ENCODE measurements around the gene UBASH3B. TPM values are rescaled to one million over a fixed set of nuclear protein-coding genes. Genes with fewer than 3 reads are reported as not detected.

Gene UBASH3B
- total and polyA plus RNA-seq, 11 donors, result 0.72 to 19.0 (median 1.7) TPM

DNA sequence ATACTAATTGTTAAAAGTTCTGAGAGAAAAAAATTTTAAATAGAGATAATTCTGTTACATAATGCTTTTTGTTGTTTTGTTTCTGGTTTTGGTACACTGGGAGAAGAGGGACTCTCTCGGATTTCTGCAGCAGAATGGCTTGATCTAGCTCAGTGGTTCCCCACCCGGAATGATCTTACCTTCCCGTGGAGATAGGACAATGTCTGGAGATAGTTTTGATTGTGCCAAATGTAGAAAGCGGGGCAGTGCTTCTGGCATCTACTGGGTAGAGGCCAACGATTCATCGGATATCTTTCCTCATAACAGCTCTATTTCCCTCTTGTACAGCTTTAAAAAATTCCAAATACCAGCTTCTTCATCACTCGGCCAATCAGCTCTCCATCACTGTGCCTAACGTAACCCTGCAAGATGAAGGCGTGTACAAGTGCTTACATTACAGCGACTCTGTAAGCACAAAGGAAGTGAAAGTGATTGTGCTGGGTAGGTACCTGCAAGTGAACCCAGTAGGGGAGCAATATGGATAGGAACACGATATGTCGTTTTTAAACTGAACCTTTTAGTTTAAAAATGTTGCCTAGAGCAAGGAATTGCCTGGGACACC, 195.9 kb downstream of the UBASH3B start:
- H3K9me3 ChIP-seq, result no peaks in the 10 kb centered on the region
- no peaks in the 10 kb centered on the region for H3K36me3 ChIP-seq
- peaks cover 0 to 12% (median 0%) of the 10 kb centered on the region in 12 donors for H3K4me1 ChIP-seq
- H3K27ac ChIP-seq, result no peak overlapping the region
- TF ChIP-seq POLR2A (IDR thresholded peaks at IDR 0.05), result no peak
- TF ChIP-seq, protein P1, sequence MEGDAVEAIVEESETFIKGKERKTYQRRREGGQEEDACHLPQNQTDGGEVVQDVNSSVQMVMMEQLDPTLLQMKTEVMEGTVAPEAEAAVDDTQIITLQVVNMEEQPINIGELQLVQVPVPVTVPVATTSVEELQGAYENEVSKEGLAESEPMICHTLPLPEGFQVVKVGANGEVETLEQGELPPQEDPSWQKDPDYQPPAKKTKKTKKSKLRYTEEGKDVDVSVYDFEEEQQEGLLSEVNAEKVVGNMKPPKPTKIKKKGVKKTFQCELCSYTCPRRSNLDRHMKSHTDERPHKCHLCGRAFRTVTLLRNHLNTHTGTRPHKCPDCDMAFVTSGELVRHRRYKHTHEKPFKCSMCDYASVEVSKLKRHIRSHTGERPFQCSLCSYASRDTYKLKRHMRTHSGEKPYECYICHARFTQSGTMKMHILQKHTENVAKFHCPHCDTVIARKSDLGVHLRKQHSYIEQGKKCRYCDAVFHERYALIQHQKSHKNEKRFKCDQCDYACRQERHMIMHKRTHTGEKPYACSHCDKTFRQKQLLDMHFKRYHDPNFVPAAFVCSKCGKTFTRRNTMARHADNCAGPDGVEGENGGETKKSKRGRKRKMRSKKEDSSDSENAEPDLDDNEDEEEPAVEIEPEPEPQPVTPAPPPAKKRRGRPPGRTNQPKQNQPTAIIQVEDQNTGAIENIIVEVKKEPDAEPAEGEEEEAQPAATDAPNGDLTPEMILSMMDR (IDR thresholded peaks at IDR 0.05), result no peak
- no peak overlapping the region for H3K4me3 ChIP-seq
- intact Hi-C loops (cut with DNase I), result loop anchor here in 8 of 10 donors (5.0 kb wide), 5 partner anchors 54 to 269 kb away; no protein-coding TSS in a partner anchor
- no peak for DNase-seq
- ATAC-seq, result no peak
- 81 to 85% (median 82%) methylated on average over 12 of the region's 12 CpGs for WGBS, 4 donors
- peaks cover 0 to 14% (median 0%) of the 10 kb centered on the region in 9 donors for H3K27me3 ChIP-seq

DNA sequence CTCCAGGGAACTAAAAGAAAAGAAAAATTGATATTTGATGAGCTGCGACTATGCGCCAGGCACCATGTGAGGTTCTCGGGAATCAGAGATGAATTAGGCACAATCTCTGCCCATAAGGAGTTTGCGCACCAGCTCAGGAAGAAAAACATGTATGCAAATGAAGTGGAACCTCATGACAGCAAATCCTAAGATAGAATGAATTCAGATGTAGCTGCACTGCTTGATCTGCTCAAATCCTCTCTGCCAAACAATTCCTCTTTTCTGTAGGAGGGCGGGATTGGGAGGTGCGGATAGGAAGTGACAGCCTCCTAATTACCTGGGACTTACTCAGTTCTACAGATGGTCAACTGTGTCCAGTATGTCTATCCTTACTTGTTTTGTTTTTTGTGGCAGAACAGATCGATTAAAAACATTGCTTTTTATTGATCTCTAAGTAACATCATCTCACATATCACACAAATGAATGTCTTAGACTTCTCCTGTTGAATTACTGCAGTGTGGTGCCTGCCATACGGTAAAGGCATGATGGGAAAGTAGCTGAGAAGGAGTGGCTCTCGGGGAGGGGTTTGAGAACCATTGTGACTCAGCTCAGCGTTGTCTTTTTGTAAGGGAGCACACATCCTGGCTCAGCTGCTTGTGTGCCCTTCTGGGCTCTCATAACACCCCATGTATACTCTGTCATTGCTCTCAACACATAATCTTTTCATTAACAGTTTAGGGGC, 196.7 kb downstream of the UBASH3B start:
- Histone ChIP-seq H3K9me3 (no peaks in the 10 kb centered on the region), H3K4me3 (no peak overlapping the region), H3K36me3 (no peaks in the 10 kb centered on the region), H3K27me3 (peaks cover 0 to 14% (median 0%) of the 10 kb centered on the region in 9 donors), H3K4me1 (peaks cover 0 to 18% (median 0%) of the 10 kb centered on the region in 12 donors), H3K27ac (no peak overlapping the region)
- ATAC-seq, result no peak
- intact Hi-C loops (cut with DNase I), result loop anchor here in 9 of 10 donors (2.0 to 5.0 kb wide), 7 partner anchors 51 to 270 kb away; no protein-coding TSS in a partner anchor
- no peak for TF ChIP-seq POLR2A (IDR thresholded peaks at IDR 0.05)
- TF ChIP-seq, protein P1 (IDR thresholded peaks at IDR 0.05), result no peak
- WGBS, 4 donors, result 82 to 87% (median 85%) methylated on average over 10 of the region's 10 CpGs
- DNase-seq, result no peak

DNA sequence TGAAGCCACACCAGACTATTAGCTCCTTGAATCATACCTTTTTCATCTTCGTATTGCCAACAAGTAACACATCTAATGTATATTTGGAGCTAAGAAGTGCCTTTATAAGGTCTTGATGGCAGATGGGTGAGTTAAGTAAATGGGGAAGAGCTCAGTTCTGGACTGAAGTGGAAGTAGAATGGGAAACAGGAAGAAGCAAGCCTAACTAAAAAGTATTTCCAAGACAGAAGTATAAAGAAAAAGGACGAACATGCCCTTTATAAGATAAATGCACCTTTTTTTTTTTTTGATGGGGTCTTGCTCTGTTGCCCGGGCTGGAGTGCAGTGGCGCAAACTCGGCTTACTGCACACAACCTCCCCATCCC, 197.3 kb downstream of the UBASH3B start:
- TF ChIP-seq, protein P1 (IDR thresholded peaks at IDR 0.05), result no peak
- TF ChIP-seq POLR2A (IDR thresholded peaks at IDR 0.05), result no peak
- 91 to 95% (median 93%) methylated on average over 5 of the region's 5 CpGs for WGBS, 4 donors
- no peak overlapping the region for H3K4me3 ChIP-seq
- H3K36me3 ChIP-seq, result no peaks in the 10 kb centered on the region
- H3K9me3 ChIP-seq, result no peaks in the 10 kb centered on the region
- peaks cover 0 to 14% (median 0%) of the 10 kb centered on the region in 9 donors for H3K27me3 ChIP-seq
- H3K4me1 ChIP-seq, result peaks cover 0 to 18% (median 0%) of the 10 kb centered on the region in 12 donors
- intact Hi-C loops (cut with DNase I), result loop anchor here in 9 of 10 donors (1.0 to 5.0 kb wide), 8 partner anchors 52 to 270 kb away; no protein-coding TSS in a partner anchor
- ATAC-seq (no peak), DNase-seq (no peak)
- no peak overlapping the region for H3K27ac ChIP-seq

DNA sequence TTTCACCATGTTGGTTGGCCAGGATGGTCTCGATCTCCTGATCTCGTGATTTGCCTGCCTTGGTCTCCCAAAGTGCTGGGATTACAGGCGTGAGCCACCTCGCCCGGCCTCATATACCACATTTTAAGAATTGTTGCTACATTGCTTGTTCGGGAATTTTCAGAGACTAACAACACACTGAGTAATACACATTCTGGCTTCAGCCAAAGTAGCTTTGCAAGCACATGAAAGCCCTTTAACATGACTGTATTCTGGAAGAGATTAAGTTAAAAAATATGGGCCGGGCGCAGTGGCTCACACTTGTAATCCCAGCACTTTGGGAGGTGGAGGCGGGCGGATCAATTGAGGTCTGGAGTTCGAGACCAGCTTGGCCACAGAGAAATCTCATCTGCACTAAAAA, 197.7 kb downstream of the UBASH3B start:
- no peak for ATAC-seq
- no peak for TF ChIP-seq POLR2A (IDR thresholded peaks at IDR 0.05)
- TF ChIP-seq, protein P1 (IDR thresholded peaks at IDR 0.05), result no peak
- intact Hi-C loops (cut with DNase I), result loop anchor here in 9 of 10 donors (1.0 to 5.0 kb wide), 8 partner anchors 52 to 271 kb away; no protein-coding TSS in a partner anchor
- H3K4me1 ChIP-seq, result peaks cover 0 to 18% (median 0%) of the 10 kb centered on the region in 12 donors
- no peaks in the 10 kb centered on the region for H3K9me3 ChIP-seq
- DNase-seq, result no peak
- no peaks in the 10 kb centered on the region for H3K36me3 ChIP-seq
- H3K4me3 ChIP-seq, result no peak overlapping the region
- H3K27me3 ChIP-seq, result peaks cover 0 to 14% (median 0%) of the 10 kb centered on the region in 9 donors
- H3K27ac ChIP-seq, result no peak overlapping the region
- WGBS, 4 donors, result 95 to 97% (median 95%) methylated on average over 11 of the region's 11 CpGs
